IgD-negative memory B cell (primary cell): ENCODE results near the gene CCL27. TPM values are rescaled to one million over a fixed set of nuclear protein-coding genes. Genes with fewer than 3 reads are reported as not detected.

ENCODE experiments used
- H3K27ac Mint-ChIP-seq, 3 donors: one replicate each; pipeline ENCODE4 v1.8.0; 2020 to 2022; ENCODE audit warnings: mild to moderate bottlenecking in 3 of 3, mixed read lengths in 3 of 3, moderate library complexity in 1 of 3
- H3K27me3 Mint-ChIP-seq: one replicate; pipeline ENCODE4 v1.8.0; 2021; ENCODE audit warnings: mixed read lengths
- H3K36me3 Mint-ChIP-seq: one replicate; pipeline ENCODE4 v1.8.0; 2020; ENCODE audit warnings: mild to moderate bottlenecking, mixed read lengths
- H3K4me1 Mint-ChIP-seq, 3 donors: one replicate each; pipeline ENCODE4 v1.8.0; 2020 to 2022; ENCODE audit warnings: mixed read lengths in 3 of 3, mild to moderate bottlenecking in 1 of 3
- H3K4me3 Mint-ChIP-seq, 4 donors: one replicate each; pipeline ENCODE4 v1.8.0; 2020 to 2022; ENCODE audit warnings: mild to moderate bottlenecking in 4 of 4, mixed read lengths in 4 of 4, moderate library complexity in 3 of 4
- H3K9me3 Mint-ChIP-seq, 3 donors: one replicate each; pipeline ENCODE4 v1.8.0; 2020 to 2021; ENCODE audit warnings: mixed read lengths in 3 of 3, mild to moderate bottlenecking in 1 of 3
- polyA plus RNA-seq: library from polyadenylated mRNA; unstranded; fragments of 300-500 nt; fragmentation: Illumina TruSeq; gene quantifications from one replicate; pipeline ENCODE4 v1.2.3, GENCODE V29; 2021

The CCL27 gene
- polyA plus RNA-seq, 1 donor from 2014 or later, result not detected

DNA sequence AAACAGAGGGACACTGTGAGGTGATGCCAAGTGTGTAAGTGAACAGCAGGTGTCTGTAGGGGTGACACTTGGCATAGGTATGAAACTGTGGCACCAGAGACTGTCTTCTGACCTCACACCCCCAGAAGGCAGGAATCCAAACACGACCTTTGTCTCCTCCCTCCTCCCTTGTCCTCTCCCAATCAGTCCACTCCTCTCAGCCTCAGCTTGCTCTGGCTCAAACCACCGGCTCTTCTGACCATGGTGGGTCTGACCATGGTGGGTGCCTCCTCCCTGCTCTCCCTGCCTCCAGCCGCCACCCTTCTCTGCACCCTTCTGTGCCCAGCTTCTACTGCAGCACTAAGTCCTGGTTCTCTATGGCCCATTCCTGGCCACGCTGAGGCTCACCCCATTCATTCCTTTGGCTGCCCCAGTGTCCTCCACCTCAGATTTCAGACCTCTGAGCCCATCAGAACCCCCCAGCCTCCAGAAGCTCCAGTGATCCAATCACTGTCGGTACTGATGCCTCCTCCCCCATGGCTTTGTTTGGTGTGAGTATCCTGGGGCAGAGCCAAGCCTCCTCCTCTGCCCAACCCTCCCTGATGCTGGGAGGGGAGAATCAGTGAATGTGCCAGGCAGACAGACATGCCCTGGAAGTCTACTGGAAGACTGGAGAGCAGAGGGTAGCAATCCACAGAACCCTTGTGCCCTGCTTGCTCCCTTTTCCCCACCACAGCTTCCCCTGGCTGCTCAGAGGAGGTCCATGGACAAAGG is 31.9 kb downstream of the CCL27 start:
- Mint-ChIP-seq H3K4me1 (peaks cover 10 to 16% (median 10%) of the 10 kb centered on the region in 3 donors), H3K9me3 (no peaks in the 10 kb centered on the region), H3K36me3 (peaks cover 3% of the 10 kb centered on the region), H3K27me3 (peaks cover 40% of the 10 kb centered on the region), H3K4me3 (peak overlapping the region in 3 of 4 donors; percentile 68 to 74 (median 71)), H3K27ac (no peak overlapping the region)

DNA sequence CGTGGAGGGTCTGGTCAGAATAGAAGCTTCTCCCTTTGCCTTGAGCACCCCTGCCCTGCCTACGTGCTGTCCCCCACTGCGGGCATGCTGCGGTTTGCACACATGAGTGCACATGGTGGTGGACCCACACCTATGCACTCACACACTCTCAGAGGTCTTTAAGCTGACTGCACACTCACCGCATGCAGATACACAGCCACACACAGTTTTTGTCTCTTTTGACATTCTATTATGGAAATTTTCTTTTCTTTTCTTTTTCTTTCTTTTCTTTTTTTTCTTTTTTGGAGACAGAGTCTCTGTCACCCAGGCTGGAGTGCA is 33.0 kb downstream of the CCL27 start:
- Mint-ChIP-seq H3K27ac (no peak overlapping the region), H3K4me1 (peaks cover 9 to 14% (median 10%) of the 10 kb centered on the region in 3 donors), H3K9me3 (no peaks in the 10 kb centered on the region), H3K36me3 (peaks cover 3% of the 10 kb centered on the region), H3K4me3 (peak overlapping the region; percentile 71 to 94 (median 80)), H3K27me3 (peaks cover 47% of the 10 kb centered on the region)

DNA sequence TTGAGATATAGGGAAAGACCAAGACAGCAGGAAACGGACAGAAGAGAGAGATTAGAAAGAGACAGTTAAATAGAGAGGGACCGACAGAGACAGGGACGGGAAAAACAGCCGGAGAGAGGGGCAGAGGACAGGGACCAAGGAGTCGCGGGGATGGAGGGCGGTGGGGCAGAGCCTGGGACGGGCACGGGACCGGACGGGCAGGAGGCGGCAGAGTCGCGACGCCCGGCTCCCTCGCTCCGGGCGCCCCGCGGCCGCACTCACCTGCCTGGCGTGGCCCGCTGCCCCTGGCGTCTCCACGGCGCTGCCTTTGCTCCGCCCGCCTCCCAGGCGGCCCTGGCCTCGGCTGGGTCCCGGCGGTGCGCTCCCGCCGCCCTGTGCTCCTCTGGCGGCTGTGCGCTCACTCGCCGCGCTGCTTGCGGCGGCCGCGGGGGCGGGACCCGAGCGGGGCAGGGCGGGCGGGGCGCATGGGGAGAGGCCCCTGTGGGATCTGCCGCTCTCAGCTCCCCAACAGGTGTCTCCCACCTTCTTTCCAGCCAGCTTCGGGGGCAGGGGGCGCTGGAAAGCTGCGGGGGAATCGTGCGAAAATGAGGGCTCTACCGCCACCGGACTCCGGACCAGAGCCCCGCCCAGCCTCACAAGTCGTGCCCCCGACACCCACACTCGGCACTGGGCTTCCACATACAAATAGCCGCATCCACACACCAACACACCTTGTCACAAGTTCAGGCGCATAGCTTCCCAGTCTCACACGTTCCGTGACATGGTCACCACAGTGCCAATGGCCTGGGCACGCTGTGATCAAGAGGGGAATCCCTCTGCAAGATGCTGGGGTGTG is 33.6 kb downstream of the CCL27 start, which contains the start of gene ARID3C:
Gene ARID3C (minus strand): TSS at position 411 of the 835 bp plus-strand sequence. CDS start 1,052 bp downstream, outside the sequence.
- H3K27ac Mint-ChIP-seq, result peak within 1 kb of the TSS in 1 of 3 donors; percentile 21
- peaks cover 52% of the 10 kb centered on the region for H3K27me3 Mint-ChIP-seq
- H3K9me3 Mint-ChIP-seq, result no peaks in the 10 kb centered on the region
- H3K4me1 Mint-ChIP-seq, result peaks cover 8 to 16% (median 11%) of the 10 kb centered on the region in 3 donors
- peaks cover 3% of the 10 kb centered on the region for H3K36me3 Mint-ChIP-seq
- peak within 1 kb of the TSS; percentile 71 to 94 (median 86) for H3K4me3 Mint-ChIP-seq

DNA sequence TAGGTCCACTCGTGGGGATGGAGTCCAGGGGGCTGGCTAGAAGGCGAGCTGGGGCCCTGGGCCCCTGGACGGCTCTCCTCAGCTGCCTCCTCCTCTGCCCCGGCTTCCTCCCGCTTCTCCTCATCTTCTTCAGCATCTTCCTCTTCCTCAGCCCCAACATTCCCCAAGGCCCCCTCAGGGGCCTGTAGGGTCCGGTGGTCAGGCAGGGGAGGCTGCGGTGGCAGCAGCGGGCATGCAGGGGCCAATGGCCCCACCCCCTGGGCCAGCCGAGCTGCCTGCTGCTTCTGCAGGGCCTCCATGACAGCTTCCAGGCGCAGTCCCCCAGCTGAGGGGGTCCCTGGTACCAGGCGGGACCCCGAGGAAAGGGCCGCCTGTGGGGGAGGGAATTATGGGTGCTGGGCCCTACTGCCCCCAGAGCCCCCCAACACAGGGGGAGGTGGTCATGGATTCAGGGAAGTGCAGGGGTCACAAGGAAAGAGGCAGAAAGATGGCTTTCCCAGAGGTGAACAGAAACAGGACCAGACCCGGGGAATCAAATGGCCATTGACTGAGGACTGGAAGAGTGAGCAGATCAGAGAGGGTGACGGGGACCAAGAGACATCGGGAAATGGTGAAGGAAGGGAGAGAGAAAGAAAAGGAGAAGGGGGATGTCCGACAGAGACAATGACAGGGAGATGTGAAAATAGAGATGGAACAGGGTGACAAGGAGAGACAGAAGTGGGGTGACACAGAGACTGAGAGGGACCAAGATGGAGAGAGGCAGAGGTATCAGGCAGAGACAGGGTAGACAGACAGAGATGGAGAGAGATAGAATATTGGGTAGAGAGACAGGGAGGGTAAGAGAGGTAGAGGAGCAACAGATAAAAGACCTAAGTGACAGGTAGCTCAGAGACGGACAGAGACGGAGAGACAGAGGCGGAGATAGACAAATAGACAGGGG is 34.5 kb downstream of the CCL27 start:
- Mint-ChIP-seq H3K27me3 (peaks cover 58% of the 10 kb centered on the region), H3K9me3 (peaks cover 0 to 2% (median 0%) of the 10 kb centered on the region in 3 donors), H3K4me1 (peaks cover 8 to 20% (median 14%) of the 10 kb centered on the region in 3 donors), H3K36me3 (peaks cover 3% of the 10 kb centered on the region), H3K4me3 (peak overlapping the region; percentile 63 to 91 (median 86)), H3K27ac (peak overlapping the region in 1 of 3 donors; percentile 21)

DNA sequence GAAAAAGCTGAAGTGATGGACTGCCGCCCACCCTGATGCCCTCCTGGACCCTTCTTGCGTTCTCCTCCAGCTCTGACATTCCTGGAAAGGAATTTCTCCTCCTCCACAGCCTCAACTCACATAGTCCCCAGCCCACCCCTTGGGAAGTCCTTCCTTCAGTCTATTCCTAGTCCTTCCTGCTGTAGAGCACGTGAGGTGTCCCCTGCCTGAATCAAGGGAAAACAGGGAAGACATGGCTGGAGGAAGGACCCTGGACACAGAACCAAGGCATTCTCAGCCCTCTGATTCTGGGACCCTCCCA is 37.3 kb downstream of the CCL27 start:
- Mint-ChIP-seq H3K27me3 (peaks cover 69% of the 10 kb centered on the region), H3K4me3 (no peak overlapping the region), H3K9me3 (peaks cover 0 to 2% (median 0%) of the 10 kb centered on the region in 3 donors), H3K36me3 (peaks cover 2% of the 10 kb centered on the region), H3K27ac (no peak overlapping the region), H3K4me1 (peaks cover 16 to 30% (median 19%) of the 10 kb centered on the region in 3 donors)

DNA sequence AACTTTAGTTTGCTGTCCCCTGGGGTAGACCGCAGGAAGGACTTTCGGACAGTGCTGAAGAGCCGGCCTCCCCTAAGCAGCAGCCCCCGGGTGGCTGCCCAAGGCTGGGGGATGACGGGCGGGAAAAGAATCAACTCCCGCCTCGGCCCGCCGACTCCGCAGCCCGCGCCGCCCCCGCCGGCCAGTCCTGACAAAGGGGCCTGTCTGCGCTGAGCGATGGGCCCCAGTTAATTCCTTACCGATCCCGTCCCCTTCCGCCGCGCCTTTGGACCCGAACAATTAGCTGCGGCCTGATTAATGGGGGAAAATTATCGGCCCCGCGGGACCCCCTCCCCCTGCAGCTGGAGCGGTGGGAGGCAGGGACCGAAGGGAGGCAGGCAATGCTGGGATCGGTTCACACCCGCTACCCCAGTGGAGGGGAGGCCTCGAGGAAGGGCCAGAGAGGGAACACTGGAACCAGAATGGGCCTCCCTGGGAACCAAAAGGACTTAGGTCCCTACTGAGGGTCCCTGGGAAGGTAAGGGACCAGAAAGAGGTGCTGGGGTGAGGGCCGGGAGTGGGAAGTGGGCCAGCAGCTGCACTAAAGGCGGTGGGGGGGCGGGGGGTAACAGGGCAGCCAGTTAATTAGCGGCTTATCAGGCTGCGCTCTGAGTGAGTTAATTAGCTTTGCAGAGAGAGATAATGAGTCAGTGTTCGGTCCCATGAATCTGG is 37.8 kb downstream of the CCL27 start:
- peaks cover 19 to 34% (median 21%) of the 10 kb centered on the region in 3 donors for H3K4me1 Mint-ChIP-seq
- peaks cover 64% of the 10 kb centered on the region for H3K27me3 Mint-ChIP-seq
- H3K27ac Mint-ChIP-seq, result no peak overlapping the region
- no peaks in the 10 kb centered on the region for H3K36me3 Mint-ChIP-seq
- H3K9me3 Mint-ChIP-seq, result peaks cover 0 to 2% (median 0%) of the 10 kb centered on the region in 3 donors
- H3K4me3 Mint-ChIP-seq, result no peak overlapping the region

DNA sequence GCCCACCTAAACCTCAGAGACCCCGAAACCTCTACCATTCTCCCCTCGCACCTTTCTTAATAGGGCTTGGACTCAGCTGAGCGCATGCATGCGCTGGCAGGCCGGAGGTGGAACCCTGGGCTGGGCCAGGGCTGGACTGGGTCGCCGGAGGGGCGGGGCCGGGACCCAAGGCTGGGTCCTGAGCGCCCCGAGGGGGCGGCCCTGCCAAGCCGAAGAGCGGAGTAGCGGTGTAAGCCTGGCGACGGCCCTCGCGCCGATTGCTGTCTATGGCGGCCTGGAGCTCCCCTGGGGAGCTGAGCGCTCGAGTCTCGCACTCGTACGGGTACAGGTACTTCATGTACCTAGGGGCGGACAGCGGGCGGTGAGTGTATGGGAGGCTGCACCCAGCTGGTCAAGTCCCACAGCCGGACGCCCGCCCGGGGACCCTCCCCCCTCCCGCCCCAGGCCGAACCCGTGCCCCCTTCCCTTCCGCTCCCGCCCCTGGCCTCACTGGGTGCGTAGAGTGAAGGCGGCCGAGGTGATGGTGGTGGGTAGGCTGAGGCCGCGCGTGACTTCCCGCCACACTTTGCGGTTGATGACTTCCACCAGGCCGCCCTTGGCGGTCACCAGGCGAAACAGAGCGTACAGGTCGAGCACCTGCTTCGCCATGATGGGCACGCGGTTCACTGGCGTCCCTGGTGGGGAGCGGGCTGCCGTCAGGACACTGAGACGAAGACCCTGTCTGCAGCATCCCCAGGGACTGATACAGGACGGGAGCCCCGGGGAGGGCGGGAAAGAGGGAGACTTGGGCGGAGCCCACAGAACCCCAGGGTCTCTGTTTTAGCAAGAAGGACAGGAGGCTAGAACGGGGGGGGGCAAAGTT is 38.9 kb downstream of the CCL27 start:
- Mint-ChIP-seq H3K36me3 (no peaks in the 10 kb centered on the region), H3K27me3 (peaks cover 58% of the 10 kb centered on the region), H3K27ac (peak overlapping the region in 1 of 3 donors; percentile 31), H3K4me3 (peak overlapping the region; percentile 19 to 79 (median 65)), H3K9me3 (peaks cover 0 to 2% (median 0%) of the 10 kb centered on the region in 3 donors), H3K4me1 (peaks cover 24 to 34% (median 26%) of the 10 kb centered on the region in 3 donors)

DNA sequence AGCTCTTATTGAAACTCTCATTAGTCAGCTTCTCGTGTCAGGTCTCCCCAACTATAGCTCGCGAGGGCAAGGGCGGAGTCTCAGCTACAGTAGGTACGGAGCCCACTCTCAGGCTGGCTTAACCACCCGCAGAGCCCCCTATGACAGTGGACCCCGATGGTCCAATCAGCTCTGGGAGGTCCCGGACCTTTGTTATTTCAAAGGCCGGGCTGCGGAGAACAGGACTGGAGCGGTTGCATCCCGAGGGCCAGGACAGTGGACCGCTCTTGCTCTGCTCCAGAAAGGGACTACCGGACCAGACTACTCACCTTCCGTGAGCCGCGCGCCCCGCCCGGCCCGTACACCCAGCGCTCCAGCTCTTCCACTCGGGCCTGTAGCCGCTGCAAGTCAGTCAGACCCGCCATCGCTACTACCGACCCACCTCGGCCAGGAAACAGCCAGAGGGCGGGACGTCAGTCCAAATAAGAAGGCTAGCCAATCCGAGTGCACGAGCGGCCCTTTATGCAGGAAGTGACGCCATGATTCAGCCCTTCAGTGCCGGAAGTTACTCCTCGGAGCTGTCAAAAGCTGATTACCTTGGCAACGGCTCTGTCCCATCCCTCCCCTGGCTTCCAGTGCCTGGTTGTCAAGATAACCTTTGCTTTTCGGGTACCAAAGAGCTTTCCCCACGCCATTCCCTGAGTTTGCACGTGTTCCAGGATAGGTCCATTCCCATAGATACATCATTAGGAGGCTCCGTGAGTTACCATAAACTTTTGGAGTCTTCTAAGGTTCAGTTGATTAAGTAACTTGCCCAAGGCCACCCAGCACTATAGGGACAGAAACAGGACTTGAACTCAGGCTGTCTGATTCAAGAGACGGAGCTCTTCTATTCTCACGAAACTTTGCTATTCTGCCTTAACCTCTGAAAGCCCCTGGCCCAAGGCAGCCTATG is 42.1 kb downstream of the CCL27 start, which contains the start of gene DCTN3:
Gene DCTN3 (minus strand): TSS at position 435 of the 934 bp plus-strand sequence. CDS start 31 bp downstream, at position 404.
- peak within 1 kb of the TSS; percentile 87 to 94 (median 94) for H3K4me3 Mint-ChIP-seq
- peaks cover 20 to 27% (median 22%) of the 10 kb centered on the region in 3 donors for H3K4me1 Mint-ChIP-seq
- H3K36me3 Mint-ChIP-seq, result peaks cover 6% of the 10 kb centered on the region
- peak within 1 kb of the TSS; percentile 6 to 93 (median 62) for H3K27ac Mint-ChIP-seq
- H3K9me3 Mint-ChIP-seq, result peaks cover 0 to 2% (median 0%) of the 10 kb centered on the region in 3 donors
- H3K27me3 Mint-ChIP-seq, result peaks cover 32% of the 10 kb centered on the region

DNA sequence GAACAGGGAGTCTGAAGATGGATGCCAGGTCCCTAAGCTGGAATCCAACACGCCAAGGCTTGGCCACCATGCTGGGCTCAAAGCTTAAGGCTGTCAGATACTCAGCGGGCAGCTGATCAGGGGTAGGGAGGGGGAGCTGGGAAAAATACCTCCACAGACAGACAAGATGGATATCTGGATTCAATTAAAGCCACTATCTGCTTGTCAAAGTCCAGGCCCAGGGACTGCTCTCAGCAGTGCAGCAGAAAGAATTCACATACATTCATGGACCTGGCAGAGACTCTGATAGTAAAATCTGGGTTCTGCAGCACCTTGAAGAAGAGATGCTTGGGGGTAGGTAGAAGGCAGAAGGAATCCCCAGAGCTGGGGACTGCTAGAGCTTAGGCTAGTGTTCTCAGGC is 47.3 kb downstream of the CCL27 start:
- Mint-ChIP-seq H3K9me3 (no peaks in the 10 kb centered on the region), H3K27ac (no peak overlapping the region), H3K36me3 (peaks cover 8% of the 10 kb centered on the region), H3K4me3 (peak overlapping the region in 1 of 4 donors; percentile 87), H3K27me3 (no peaks in the 10 kb centered on the region), H3K4me1 (peaks cover 16 to 23% (median 19%) of the 10 kb centered on the region in 3 donors)

DNA sequence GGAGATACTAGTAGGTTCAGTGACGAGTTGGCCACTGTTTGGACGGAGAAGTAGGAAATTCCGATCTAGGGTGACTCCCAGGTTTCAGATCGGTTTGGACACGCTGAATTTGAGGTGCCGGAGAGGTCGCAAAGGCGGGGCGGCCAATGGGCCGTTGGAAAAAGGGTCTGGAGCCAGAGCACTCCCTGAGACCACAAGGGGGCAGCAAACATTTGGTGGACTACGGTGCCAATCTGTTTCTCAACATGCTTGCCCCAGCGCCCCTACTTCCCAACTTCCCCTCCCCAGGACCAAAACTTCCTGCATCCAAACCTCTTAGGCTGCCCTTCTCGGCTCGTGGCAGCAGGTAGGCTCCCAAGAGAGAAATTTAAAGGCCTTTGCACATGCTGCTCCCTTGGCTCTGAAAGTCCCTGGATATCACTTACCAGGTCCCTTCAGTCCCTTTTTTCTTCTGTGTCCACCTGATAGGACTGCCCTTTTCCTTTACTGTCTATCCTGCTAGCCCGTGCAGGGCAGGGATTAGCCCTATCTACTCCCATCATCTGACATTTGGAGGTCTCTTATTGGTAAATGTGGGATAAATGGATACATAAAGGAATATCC is 49.6 kb downstream of the CCL27 start:
- peak overlapping the region; percentile 87 to 96 (median 94) for H3K4me3 Mint-ChIP-seq
- H3K27me3 Mint-ChIP-seq, result no peaks in the 10 kb centered on the region
- no peaks in the 10 kb centered on the region for H3K9me3 Mint-ChIP-seq
- H3K36me3 Mint-ChIP-seq, result peaks cover 7% of the 10 kb centered on the region
- peaks cover 6 to 17% (median 14%) of the 10 kb centered on the region in 3 donors for H3K4me1 Mint-ChIP-seq
- peak overlapping the region; percentile 28 to 96 (median 95) for H3K27ac Mint-ChIP-seq
